Astrocyte (in vitro differentiated cells and primary cell): ENCODE results near the gene DIAPH2.

Source experiments
- EZH2 ChIP-seq: IDR thresholded peaks from 2 replicates; pipeline ENCODE4 v1.6.1; 2012; ENCODE audit warnings: mild to moderate bottlenecking, low read length, inconsistent platforms; ENCODE audit not compliant: insufficient read depth
- TF ChIP-seq, protein P1 (sequence below): IDR thresholded peaks from 2 replicates; pipeline ENCODE4 v1.5.1; 2011; ENCODE audit warnings: low read depth, mild to moderate bottlenecking, inconsistent platforms, low read length, moderate library complexity; ENCODE audit not compliant: insufficient read depth

DNA sequence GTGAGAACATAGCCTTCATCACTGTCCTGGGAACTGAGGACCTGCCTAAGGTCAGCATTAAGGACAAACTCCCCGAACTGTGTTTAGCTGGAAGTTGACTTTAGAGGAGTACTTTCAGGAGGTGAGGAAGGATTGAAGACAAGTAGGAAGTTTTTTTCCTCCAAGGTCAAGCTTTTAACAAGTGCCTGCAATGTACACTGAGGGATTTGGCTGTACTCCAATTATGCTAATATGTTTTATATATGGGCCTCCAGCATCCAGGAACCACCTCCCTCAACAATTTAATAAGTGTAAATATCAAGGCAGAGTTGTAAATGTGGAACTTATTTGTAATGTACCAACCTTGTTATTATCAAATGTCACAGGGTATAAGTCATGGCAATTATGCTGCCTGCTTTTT, 925.3 kb downstream of the DIAPH2 start:
- TF ChIP-seq, protein P1, sequence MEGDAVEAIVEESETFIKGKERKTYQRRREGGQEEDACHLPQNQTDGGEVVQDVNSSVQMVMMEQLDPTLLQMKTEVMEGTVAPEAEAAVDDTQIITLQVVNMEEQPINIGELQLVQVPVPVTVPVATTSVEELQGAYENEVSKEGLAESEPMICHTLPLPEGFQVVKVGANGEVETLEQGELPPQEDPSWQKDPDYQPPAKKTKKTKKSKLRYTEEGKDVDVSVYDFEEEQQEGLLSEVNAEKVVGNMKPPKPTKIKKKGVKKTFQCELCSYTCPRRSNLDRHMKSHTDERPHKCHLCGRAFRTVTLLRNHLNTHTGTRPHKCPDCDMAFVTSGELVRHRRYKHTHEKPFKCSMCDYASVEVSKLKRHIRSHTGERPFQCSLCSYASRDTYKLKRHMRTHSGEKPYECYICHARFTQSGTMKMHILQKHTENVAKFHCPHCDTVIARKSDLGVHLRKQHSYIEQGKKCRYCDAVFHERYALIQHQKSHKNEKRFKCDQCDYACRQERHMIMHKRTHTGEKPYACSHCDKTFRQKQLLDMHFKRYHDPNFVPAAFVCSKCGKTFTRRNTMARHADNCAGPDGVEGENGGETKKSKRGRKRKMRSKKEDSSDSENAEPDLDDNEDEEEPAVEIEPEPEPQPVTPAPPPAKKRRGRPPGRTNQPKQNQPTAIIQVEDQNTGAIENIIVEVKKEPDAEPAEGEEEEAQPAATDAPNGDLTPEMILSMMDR = no peak
- no peak for TF ChIP-seq EZH2
